Measurements from ENCODE around the gene METTL8. TPM values are rescaled to one million over a fixed set of nuclear protein-coding genes. Genes with fewer than 3 reads are reported as not detected.

METTL8 gene
- polyA plus RNA-seq, 1 of the 3 experiments (the other 2 are of a cell fraction), result 5.1 TPM

DNA sequence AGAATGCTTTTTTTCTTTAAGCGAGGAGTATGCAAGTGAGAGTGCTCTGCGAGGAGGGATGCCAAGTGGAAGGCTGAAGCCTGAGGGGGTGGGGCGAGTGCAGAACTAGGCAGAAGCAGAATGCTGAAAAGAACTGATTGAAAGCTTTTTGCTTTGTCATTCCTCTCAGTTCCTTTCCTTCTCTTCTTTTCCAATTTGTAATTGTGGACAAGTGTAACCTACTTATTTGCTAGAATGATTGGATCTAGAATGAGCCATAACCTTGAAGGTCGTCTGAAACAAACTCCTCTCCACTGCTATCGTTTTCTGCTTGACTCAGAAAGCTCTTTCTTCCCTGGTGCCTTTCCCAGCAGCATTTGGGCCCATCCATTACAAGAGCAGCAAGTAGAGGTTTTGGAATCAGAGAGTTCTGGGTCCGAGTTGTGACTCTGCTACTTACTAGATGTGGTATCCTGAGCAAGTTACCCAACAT lies 115.3 kb downstream of the METTL8 start (continued):
- TF ChIP-seq, protein P1, sequence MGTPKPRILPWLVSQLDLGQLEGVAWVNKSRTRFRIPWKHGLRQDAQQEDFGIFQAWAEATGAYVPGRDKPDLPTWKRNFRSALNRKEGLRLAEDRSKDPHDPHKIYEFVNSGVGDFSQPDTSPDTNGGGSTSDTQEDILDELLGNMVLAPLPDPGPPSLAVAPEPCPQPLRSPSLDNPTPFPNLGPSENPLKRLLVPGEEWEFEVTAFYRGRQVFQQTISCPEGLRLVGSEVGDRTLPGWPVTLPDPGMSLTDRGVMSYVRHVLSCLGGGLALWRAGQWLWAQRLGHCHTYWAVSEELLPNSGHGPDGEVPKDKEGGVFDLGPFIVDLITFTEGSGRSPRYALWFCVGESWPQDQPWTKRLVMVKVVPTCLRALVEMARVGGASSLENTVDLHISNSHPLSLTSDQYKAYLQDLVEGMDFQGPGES (IDR thresholded peaks at IDR 0.05; ENCODE audit: low read depth, low read length), result no peak
- TF ChIP-seq MEF2A (IDR thresholded peaks at IDR 0.05; ENCODE audit: borderline replicate concordance, low read depth) (no peak), FOXJ3 (CRISPR knock-in tag; IDR thresholded peaks at IDR 0.05) (no peak), FOXM1 (IDR thresholded peaks at IDR 0.05; ENCODE audit: low read depth) (no peak), GABPA (IDR thresholded peaks at IDR 0.05; ENCODE audit: low read depth) (no peak)

DNA sequence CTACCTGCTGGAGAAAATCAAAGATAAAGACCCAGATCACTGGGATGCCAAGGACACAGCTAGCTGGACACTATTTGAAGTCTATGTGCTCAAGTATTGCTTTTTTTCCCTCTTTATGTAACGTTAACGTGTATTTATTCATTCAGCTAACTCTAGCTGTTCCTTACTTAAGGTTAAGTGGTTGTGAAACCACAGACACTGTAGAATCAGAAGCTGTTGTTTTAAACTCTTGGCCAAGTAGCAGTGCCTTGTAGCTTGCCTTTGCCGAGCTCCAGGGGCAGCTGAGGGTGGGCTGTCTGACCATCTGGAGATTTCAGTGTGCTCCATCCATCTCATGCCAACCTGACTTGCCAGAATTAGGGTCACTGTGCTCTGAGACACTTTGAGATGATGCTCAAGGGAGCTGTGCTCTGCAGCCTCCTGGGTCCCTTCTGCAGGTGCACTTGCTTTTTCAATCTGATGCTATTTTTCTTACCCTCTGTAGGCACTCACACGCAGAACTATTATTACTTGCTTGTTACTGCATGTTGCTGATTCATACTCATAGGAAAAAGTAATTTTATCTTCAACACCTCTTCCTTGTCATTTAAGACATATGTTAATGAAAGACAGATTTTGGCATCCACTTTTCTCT lies 116.2 kb downstream of the METTL8 start:
- 98% methylated on average over 3 of the region's 4 CpGs for WGBS (ENCODE audit: low lambda C conversion rate)
- Histone ChIP-seq H3K79me2 (ENCODE audit: insufficient read depth) (no peaks in the 10 kb centered on the region), H3K9me2 (no peaks in the 10 kb centered on the region), H3K4me1 (ENCODE audit: control insufficient read depth in 1 of 2, insufficient read depth in 2 of 2, low read depth in 1 of 2, low read length in 1 of 2) (peaks cover 0 to 5% of the 10 kb centered on the region in 2 experiments; a peak in 1 of 4 replicates), H3K4me2 (no peak overlapping the region), H4K20me1 (ENCODE audit: insufficient read depth) (no peaks in the 10 kb centered on the region), H3K27me3 (ENCODE audit: insufficient read depth) (no peaks in the 10 kb centered on the region), H3K4me3 (ENCODE audit: low read depth in 2 of 2, low read length in 1 of 2) (no peak overlapping the region), H3K27ac (ENCODE audit: low read depth in 2 of 2, low read length in 1 of 2) (no peak overlapping the region), H3K9ac (no peak overlapping the region), H3K36me3 (replicated peaks in 1 of 2; ENCODE audit: control insufficient read depth in 1 of 2, insufficient read depth in 2 of 2, low read length in 1 of 2) (peaks cover 0 to 12% of the 10 kb centered on the region in 2 experiments), H2AFZ (ENCODE audit: low read depth) (no peak overlapping the region), H3K9me3 (no peaks in the 10 kb centered on the region), H3F3A (replicated peaks; ENCODE audit: insufficient read depth) (no peaks in the 10 kb centered on the region)
- ChIA-PET CTCF (no interaction called here), POLR2A (no interaction called here)
- TF ChIP-seq GABPA (IDR thresholded peaks at IDR 0.05; ENCODE audit: low read depth) (no peak), EP300 (IDR thresholded peaks at IDR 0.05; ENCODE audit: borderline replicate concordance in 1 of 2, low read depth in 1 of 2, low read length in 1 of 2) (no peak), ELF1 (IDR thresholded peaks at IDR 0.05) (no peak), RFX5 (IDR thresholded peaks at IDR 0.05; ENCODE audit: low read length) (no peak), RXRA (IDR thresholded peaks at IDR 0.05; ENCODE audit: borderline replicate concordance, low read depth) (no peak), NRF1 (IDR thresholded peaks at IDR 0.05; ENCODE audit: low read depth, low read length) (no peak), EZH2phosphoT487 (IDR thresholded peaks at IDR 0.05; ENCODE audit: borderline replicate concordance, low read depth) (no peak)
- TF ChIP-seq, protein P2, sequence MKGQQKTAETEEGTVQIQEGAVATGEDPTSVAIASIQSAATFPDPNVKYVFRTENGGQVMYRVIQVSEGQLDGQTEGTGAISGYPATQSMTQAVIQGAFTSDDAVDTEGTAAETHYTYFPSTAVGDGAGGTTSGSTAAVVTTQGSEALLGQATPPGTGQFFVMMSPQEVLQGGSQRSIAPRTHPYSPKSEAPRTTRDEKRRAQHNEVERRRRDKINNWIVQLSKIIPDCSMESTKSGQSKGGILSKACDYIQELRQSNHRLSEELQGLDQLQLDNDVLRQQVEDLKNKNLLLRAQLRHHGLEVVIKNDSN (IDR thresholded peaks at IDR 0.05; ENCODE audit: borderline replicate concordance, low read depth), result no peak
- TF ChIP-seq, protein P1 (IDR thresholded peaks at IDR 0.05; ENCODE audit: low read depth, low read length), result no peak
- TF ChIP-seq, protein P3, sequence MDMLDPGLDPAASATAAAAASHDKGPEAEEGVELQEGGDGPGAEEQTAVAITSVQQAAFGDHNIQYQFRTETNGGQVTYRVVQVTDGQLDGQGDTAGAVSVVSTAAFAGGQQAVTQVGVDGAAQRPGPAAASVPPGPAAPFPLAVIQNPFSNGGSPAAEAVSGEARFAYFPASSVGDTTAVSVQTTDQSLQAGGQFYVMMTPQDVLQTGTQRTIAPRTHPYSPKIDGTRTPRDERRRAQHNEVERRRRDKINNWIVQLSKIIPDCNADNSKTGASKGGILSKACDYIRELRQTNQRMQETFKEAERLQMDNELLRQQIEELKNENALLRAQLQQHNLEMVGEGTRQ (IDR thresholded peaks at IDR 0.05; ENCODE audit: borderline replicate concordance, low read depth, low read length), result no peak
- TF ChIP-seq, protein P4, sequence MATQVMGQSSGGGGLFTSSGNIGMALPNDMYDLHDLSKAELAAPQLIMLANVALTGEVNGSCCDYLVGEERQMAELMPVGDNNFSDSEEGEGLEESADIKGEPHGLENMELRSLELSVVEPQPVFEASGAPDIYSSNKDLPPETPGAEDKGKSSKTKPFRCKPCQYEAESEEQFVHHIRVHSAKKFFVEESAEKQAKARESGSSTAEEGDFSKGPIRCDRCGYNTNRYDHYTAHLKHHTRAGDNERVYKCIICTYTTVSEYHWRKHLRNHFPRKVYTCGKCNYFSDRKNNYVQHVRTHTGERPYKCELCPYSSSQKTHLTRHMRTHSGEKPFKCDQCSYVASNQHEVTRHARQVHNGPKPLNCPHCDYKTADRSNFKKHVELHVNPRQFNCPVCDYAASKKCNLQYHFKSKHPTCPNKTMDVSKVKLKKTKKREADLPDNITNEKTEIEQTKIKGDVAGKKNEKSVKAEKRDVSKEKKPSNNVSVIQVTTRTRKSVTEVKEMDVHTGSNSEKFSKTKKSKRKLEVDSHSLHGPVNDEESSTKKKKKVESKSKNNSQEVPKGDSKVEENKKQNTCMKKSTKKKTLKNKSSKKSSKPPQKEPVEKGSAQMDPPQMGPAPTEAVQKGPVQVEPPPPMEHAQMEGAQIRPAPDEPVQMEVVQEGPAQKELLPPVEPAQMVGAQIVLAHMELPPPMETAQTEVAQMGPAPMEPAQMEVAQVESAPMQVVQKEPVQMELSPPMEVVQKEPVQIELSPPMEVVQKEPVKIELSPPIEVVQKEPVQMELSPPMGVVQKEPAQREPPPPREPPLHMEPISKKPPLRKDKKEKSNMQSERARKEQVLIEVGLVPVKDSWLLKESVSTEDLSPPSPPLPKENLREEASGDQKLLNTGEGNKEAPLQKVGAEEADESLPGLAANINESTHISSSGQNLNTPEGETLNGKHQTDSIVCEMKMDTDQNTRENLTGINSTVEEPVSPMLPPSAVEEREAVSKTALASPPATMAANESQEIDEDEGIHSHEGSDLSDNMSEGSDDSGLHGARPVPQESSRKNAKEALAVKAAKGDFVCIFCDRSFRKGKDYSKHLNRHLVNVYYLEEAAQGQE (IDR thresholded peaks at IDR 0.05; ENCODE audit: low read depth, low read length), result no peak
- no peak for DNase-seq
